HEK293 (cell line): ENCODE data around the gene ACIN1.

Source experiments
- BCL11A ChIP-seq: fragments of 450-650 bp; formaldehyde crosslinking; IDR thresholded peaks from 2 replicates; pipeline ENCODE4 v1.5.1; 2016; ENCODE audit warnings: low read depth, missing biosample characterization, missing genetic modification characterization
- GLI2 ChIP-seq: fragments of 450-650 bp; formaldehyde crosslinking; IDR thresholded peaks from 2 replicates; pipeline ENCODE4; 2017; ENCODE audit warnings: missing biosample characterization, missing genetic modification characterization, low read depth, borderline replicate concordance
- IKZF3 ChIP-seq: fragments of 450-650 bp; IDR thresholded peaks from 2 replicates; pipeline ENCODE4 v1.5.0; 2018; ENCODE audit warnings: missing biosample characterization, mild to moderate bottlenecking, missing genetic modification characterization, moderate library complexity
- SP2 ChIP-seq: fragments of 450-650 bp; formaldehyde crosslinking; IDR thresholded peaks from 2 replicates; pipeline ENCODE4 v1.5.1; 2016; ENCODE audit warnings: missing biosample characterization, missing genetic modification characterization
- ZNF121 ChIP-seq: fragments of 450-650 bp; formaldehyde crosslinking; IDR thresholded peaks from 2 replicates; pipeline ENCODE4 v1.5.1; 2016; ENCODE audit warnings: missing biosample characterization, missing genetic modification characterization
- ZNF133 ChIP-seq: fragments of 450-650 bp; formaldehyde crosslinking; IDR thresholded peaks from 2 replicates; pipeline ENCODE4 v1.5.1; 2016; ENCODE audit warnings: missing biosample characterization, missing genetic modification characterization
- ZNF157 ChIP-seq: fragments of 450-650 bp; formaldehyde crosslinking; IDR thresholded peaks from 2 replicates; pipeline ENCODE4 v1.5.1; 2016; ENCODE audit warnings: missing biosample characterization, missing genetic modification characterization
- ZNF19 ChIP-seq: fragments of 450-650 bp; formaldehyde crosslinking; IDR thresholded peaks from 2 replicates; pipeline ENCODE4; 2016; ENCODE audit warnings: missing biosample characterization, missing genetic modification characterization, low read depth
- ZNF211 ChIP-seq: fragments of 450-650 bp; formaldehyde crosslinking; IDR thresholded peaks from 2 replicates; pipeline ENCODE4 v1.5.1; 2016; ENCODE audit warnings: low read depth, missing biosample characterization, missing genetic modification characterization
- ZNF274 ChIP-seq, 2 experiments: fragments of 200-500 bp in 1 of 2; fragments of 450-650 bp in 1 of 2; sonication (Bioruptor generic) in 1 of 2; formaldehyde crosslinking in 1 of 2; IDR thresholded peaks; 2 replicates each; pipeline versions ENCODE4 v1.5.1 to v1.6.1; 2014 to 2016; ENCODE audit warnings: borderline replicate concordance in 1 of 2, inconsistent platforms in 1 of 2, low read length in 1 of 2, missing biosample characterization in 1 of 2, missing genetic modification characterization in 1 of 2
- ZNF423 ChIP-seq: fragments of 450-650 bp; formaldehyde crosslinking; IDR thresholded peaks from 2 replicates; pipeline ENCODE4 v1.5.1; 2016; ENCODE audit warnings: missing biosample characterization, missing genetic modification characterization
- ZNF529 ChIP-seq: fragments of 450-650 bp; formaldehyde crosslinking; IDR thresholded peaks from 2 replicates; pipeline ENCODE4 v1.5.1; 2017; ENCODE audit warnings: missing genetic modification characterization, missing biosample characterization; ENCODE audit not compliant: insufficient replicate concordance
- ZNF549 ChIP-seq: fragments of 450-650 bp; IDR thresholded peaks from 2 replicates; pipeline ENCODE4 v1.5.1; 2018; ENCODE audit warnings: missing biosample characterization, missing genetic modification characterization, mild to moderate bottlenecking, inconsistent platforms, moderate library complexity
- ZNF585B ChIP-seq: fragments of 450-650 bp; formaldehyde crosslinking; IDR thresholded peaks from 2 replicates; pipeline ENCODE4 v1.5.1; 2016; ENCODE audit warnings: missing biosample characterization, missing genetic modification characterization
- ZNF791 ChIP-seq: fragments of 450-650 bp; formaldehyde crosslinking; IDR thresholded peaks from 2 replicates; pipeline ENCODE4 v1.5.1; 2016; ENCODE audit warnings: missing biosample characterization, missing genetic modification characterization
- ZNF792 ChIP-seq: fragments of 450-650 bp; formaldehyde crosslinking; IDR thresholded peaks from 2 replicates; pipeline ENCODE4 v1.5.1; 2016; ENCODE audit warnings: missing biosample characterization, missing genetic modification characterization
- TF ChIP-seq, protein P1 (sequence below): fragments of 450-650 bp; formaldehyde crosslinking; IDR thresholded peaks from 2 replicates; pipeline ENCODE4 v1.5.1; 2016; ENCODE audit warnings: missing biosample characterization, missing genetic modification characterization
- TF ChIP-seq, protein P2 (sequence below): fragments of 450-650 bp; formaldehyde crosslinking; IDR thresholded peaks from 2 replicates; pipeline ENCODE4 v1.5.1; 2016; ENCODE audit warnings: missing biosample characterization, missing genetic modification characterization
- TF ChIP-seq, protein P3 (sequence below): fragments of 450-650 bp; formaldehyde crosslinking; IDR thresholded peaks from 2 replicates; pipeline ENCODE4 v1.5.1; 2016; ENCODE audit warnings: missing biosample characterization, missing genetic modification characterization, borderline replicate concordance
- TF ChIP-seq, protein P4 (sequence below): fragments of 450-650 bp; formaldehyde crosslinking; IDR thresholded peaks from 2 replicates; pipeline ENCODE4 v1.5.1; 2016; ENCODE audit warnings: missing biosample characterization, missing genetic modification characterization
- TF ChIP-seq, protein P5 (sequence below): fragments of 450-650 bp; formaldehyde crosslinking; IDR thresholded peaks from 2 replicates; pipeline ENCODE4 v1.5.1; 2016; ENCODE audit warnings: missing biosample characterization, missing genetic modification characterization
- TF ChIP-seq, protein P6 (sequence below): fragments of 450-650 bp; formaldehyde crosslinking; conservative IDR thresholded peaks from 2 replicates; pipeline ENCODE4 v1.5.1; 2016; ENCODE audit warnings: low read depth, missing biosample characterization, missing genetic modification characterization

ACIN1 gene

DNA sequence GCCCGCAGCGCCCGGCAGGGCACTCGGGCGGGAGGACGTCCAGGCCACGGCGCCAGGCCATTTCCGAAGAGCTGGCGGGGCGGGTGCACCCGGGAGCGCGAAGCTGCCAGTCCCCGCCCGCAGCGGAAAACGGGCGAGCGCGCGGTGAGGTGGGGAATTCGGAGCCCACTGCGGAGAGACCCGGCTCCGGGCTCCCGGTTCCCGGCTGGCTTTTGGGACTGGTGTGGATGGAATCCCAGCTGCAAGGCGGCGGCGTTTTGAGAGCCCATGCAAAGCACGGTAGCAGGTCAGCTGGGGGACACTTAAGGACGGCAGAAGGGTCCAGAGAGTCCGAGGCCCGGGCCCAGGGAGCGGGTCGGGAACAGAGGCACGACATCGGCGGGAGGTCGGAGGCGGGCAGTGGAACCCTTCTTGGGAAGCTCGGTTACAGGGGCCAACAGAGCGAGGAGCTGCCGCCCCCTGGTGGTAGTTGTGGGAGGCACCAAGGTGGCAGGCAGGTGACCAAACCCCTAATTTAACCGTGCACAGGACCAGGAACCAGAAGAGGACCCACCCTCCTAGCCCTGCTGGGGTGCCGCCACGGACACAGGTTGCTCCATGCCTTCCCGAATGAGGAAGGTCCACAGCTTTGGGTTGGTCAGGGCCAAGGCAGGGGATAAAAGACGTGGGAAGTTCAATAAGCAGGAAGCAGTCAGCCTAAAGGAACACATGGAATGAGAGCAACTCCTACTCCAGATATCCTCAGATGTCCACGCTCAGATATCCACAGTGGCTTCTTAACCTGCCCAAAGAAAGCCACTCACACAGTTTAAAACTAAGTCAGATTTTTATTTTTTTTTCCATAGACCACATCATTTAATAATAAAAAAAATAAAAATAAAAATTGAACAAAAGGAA, 36.9 kb downstream of the ACIN1 start (continued):
- TF ChIP-seq ZNF791 (tag by site-specific recombination) = no peak
- no peak for TF ChIP-seq BCL11A (tag by site-specific recombination)
- TF ChIP-seq ZNF133 = no peak
- TF ChIP-seq ZNF211 (tag by site-specific recombination) = no peak
- TF ChIP-seq, protein P1, sequence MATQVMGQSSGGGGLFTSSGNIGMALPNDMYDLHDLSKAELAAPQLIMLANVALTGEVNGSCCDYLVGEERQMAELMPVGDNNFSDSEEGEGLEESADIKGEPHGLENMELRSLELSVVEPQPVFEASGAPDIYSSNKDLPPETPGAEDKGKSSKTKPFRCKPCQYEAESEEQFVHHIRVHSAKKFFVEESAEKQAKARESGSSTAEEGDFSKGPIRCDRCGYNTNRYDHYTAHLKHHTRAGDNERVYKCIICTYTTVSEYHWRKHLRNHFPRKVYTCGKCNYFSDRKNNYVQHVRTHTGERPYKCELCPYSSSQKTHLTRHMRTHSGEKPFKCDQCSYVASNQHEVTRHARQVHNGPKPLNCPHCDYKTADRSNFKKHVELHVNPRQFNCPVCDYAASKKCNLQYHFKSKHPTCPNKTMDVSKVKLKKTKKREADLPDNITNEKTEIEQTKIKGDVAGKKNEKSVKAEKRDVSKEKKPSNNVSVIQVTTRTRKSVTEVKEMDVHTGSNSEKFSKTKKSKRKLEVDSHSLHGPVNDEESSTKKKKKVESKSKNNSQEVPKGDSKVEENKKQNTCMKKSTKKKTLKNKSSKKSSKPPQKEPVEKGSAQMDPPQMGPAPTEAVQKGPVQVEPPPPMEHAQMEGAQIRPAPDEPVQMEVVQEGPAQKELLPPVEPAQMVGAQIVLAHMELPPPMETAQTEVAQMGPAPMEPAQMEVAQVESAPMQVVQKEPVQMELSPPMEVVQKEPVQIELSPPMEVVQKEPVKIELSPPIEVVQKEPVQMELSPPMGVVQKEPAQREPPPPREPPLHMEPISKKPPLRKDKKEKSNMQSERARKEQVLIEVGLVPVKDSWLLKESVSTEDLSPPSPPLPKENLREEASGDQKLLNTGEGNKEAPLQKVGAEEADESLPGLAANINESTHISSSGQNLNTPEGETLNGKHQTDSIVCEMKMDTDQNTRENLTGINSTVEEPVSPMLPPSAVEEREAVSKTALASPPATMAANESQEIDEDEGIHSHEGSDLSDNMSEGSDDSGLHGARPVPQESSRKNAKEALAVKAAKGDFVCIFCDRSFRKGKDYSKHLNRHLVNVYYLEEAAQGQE (tag by site-specific recombination) = no peak; the same call in 1 of the 2 replicates
- no peak for TF ChIP-seq ZNF792 (tag by site-specific recombination)
- TF ChIP-seq, protein P2, sequence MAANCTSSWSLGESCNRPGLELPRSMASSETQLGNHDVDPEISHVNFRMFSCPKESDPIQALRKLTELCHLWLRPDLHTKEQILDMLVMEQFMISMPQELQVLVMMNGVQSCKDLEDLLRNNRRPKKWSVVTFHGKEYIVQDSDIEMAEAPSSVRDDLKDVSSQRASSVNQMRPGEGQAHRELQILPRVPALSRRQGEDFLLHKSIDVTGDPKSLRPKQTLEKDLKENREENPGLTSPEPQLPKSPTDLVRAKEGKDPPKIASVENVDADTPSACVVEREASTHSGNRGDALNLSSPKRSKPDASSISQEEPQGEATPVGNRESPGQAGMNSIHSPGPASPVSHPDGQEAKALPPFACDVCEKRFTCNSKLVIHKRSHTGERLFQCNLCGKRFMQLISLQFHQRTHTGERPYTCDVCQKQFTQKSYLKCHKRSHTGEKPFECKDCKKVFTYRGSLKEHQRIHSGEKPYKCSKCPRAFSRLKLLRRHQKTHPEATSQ (tag by site-specific recombination) = peak; percentile 60; the same call in 1 of the 2 replicates
- no peak for TF ChIP-seq ZNF549
- no peak for TF ChIP-seq ZNF529 (tag by site-specific recombination)
- no peak; the same call in 1 of the 2 replicates for TF ChIP-seq ZNF423 (tag by site-specific recombination)
- no peak for TF ChIP-seq ZNF585B (tag by site-specific recombination)
- no peak for TF ChIP-seq ZNF157 (tag by site-specific recombination)
- peak; percentile 98 for TF ChIP-seq ZNF121 (tag by site-specific recombination)
- TF ChIP-seq, protein P3, sequence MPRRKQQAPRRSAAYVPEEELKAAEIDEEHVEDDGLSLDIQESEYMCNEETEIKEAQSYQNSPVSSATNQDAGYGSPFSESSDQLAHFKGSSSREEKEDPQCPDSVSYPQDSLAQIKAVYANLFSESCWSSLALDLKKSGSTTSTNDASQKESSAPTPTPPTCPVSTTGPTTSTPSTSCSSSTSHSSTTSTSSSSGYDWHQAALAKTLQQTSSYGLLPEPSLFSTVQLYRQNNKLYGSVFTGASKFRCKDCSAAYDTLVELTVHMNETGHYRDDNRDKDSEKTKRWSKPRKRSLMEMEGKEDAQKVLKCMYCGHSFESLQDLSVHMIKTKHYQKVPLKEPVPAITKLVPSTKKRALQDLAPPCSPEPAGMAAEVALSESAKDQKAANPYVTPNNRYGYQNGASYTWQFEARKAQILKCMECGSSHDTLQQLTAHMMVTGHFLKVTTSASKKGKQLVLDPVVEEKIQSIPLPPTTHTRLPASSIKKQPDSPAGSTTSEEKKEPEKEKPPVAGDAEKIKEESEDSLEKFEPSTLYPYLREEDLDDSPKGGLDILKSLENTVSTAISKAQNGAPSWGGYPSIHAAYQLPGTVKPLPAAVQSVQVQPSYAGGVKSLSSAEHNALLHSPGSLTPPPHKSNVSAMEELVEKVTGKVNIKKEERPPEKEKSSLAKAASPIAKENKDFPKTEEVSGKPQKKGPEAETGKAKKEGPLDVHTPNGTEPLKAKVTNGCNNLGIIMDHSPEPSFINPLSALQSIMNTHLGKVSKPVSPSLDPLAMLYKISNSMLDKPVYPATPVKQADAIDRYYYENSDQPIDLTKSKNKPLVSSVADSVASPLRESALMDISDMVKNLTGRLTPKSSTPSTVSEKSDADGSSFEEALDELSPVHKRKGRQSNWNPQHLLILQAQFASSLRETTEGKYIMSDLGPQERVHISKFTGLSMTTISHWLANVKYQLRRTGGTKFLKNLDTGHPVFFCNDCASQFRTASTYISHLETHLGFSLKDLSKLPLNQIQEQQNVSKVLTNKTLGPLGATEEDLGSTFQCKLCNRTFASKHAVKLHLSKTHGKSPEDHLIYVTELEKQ (tag by site-specific recombination) = no peak
- peak; percentile 96 for TF ChIP-seq IKZF3
- TF ChIP-seq, protein P4, sequence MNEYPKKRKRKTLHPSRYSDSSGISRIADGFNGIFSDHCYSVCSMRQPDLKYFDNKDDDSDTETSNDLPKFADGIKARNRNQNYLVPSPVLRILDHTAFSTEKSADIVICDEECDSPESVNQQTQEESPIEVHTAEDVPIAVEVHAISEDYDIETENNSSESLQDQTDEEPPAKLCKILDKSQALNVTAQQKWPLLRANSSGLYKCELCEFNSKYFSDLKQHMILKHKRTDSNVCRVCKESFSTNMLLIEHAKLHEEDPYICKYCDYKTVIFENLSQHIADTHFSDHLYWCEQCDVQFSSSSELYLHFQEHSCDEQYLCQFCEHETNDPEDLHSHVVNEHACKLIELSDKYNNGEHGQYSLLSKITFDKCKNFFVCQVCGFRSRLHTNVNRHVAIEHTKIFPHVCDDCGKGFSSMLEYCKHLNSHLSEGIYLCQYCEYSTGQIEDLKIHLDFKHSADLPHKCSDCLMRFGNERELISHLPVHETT (tag by site-specific recombination) = no peak; the same call in 1 of the 2 replicates
- TF ChIP-seq, protein P5, sequence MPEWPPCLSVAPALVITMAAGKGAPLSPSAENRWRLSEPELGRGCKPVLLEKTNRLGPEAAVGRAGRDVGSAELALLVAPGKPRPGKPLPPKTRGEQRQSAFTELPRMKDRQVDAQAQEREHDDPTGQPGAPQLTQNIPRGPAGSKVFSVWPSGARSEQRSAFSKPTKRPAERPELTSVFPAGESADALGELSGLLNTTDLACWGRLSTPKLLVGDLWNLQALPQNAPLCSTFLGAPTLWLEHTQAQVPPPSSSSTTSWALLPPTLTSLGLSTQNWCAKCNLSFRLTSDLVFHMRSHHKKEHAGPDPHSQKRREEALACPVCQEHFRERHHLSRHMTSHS (tag by site-specific recombination) = no peak
- TF ChIP-seq ZNF274 (IDR thresholded peaks at IDR 0.05; ENCODE audit: low read length) = no peak
- TF ChIP-seq ZNF274 (tag by site-specific recombination; IDR thresholded peaks at IDR 0.05; ENCODE audit: borderline replicate concordance) = no peak
- no peak for TF ChIP-seq GLI2
- TF ChIP-seq SP2 = peak; percentile 67
- no peak for TF ChIP-seq ZNF19 (tag by site-specific recombination)
- TF ChIP-seq, protein P6, sequence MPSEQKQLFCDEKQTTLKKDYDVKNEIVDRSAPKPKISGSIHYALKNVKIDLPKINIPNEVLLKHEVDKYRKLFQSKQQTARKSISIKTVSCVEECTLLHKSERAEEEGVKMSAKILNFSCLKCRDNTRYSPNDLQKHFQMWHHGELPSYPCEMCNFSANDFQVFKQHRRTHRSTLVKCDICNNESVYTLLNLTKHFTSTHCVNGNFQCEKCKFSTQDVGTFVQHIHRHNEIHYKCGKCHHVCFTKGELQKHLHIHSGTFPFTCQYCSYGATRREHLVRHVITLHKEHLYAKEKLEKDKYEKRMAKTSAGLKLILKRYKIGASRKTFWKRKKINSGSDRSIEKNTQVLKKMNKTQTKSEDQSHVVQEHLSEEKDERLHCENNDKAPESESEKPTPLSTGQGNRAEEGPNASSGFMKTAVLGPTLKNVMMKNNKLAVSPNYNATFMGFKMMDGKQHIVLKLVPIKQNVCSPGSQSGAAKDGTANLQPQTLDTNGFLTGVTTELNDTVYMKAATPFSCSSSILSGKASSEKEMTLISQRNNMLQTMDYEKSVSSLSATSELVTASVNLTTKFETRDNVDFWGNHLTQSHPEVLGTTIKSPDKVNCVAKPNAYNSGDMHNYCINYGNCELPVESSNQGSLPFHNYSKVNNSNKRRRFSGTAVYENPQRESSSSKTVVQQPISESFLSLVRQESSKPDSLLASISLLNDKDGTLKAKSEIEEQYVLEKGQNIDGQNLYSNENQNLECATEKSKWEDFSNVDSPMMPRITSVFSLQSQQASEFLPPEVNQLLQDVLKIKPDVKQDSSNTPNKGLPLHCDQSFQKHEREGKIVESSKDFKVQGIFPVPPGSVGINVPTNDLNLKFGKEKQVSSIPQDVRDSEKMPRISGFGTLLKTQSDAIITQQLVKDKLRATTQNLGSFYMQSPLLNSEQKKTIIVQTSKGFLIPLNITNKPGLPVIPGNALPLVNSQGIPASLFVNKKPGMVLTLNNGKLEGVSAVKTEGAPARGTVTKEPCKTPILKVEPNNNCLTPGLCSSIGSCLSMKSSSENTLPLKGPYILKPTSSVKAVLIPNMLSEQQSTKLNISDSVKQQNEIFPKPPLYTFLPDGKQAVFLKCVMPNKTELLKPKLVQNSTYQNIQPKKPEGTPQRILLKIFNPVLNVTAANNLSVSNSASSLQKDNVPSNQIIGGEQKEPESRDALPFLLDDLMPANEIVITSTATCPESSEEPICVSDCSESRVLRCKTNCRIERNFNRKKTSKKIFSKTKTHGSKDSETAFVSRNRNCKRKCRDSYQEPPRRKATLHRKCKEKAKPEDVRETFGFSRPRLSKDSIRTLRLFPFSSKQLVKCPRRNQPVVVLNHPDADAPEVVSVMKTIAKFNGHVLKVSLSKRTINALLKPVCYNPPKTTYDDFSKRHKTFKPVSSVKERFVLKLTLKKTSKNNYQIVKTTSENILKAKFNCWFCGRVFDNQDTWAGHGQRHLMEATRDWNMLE (tag by site-specific recombination) = no peak
